ENCODE data around the gene GIGYF2. TPM values are rescaled to one million over a fixed set of nuclear protein-coding genes. Genes with fewer than 3 reads are reported as not detected.

Gene GIGYF2
- total and polyA plus RNA-seq, 2 of the 13 experiments (the other 11 are each of a cell fraction or from before 2014, with no cell fraction given): 44.9 to 73.5 TPM

DNA sequence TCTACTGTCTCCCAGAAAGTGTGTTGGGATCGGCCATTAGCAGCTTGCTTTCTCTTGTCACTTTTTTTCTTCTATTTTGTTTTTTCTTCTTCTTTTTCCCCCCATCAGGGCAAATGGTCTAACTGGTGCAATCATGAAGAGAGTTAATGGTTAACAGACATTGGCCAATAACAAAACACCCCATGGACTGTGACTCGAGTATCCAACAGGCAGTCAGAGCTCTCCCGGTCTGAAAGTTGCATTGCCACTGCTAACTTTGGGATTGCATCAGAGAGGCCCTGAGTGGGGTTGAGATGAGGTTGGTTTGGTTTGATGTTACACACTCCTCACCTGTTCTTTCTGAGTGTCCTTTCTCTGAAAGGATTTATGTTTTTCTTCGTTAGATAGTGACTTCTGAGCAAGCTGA is 160.0 kb downstream of the GIGYF2 start (continued):
- TF ChIP-seq ZNF670 (CRISPR knock-in tag; IDR thresholded peaks at IDR 0.05; ENCODE audit: borderline replicate concordance) (no peak), SOX5 (CRISPR knock-in tag; IDR thresholded peaks at IDR 0.05; ENCODE audit: borderline replicate concordance) (peak; percentile 86), ZNF605 (CRISPR knock-in tag; IDR thresholded peaks at IDR 0.05) (peak; percentile 15; the same call in 1 of the 2 replicates), ARNT (IDR thresholded peaks at IDR 0.05) (no peak), AKAP8 (CRISPR knock-in tag; IDR thresholded peaks at IDR 0.05) (no peak; the same call in 1 of the 2 replicates), ZNF546 (CRISPR knock-in tag; conservative IDR thresholded peaks at IDR 0.05) (no peak), NR1H2 (CRISPR knock-in tag; IDR thresholded peaks at IDR 0.05; ENCODE audit: borderline replicate concordance, low read depth) (no peak), ZNF333 (CRISPR knock-in tag; IDR thresholded peaks at IDR 0.05; ENCODE audit: borderline replicate concordance) (no peak), NRL (CRISPR knock-in tag; IDR thresholded peaks at IDR 0.05; ENCODE audit: borderline replicate concordance) (no peak), ZNF24 (IDR thresholded peaks at IDR 0.05) (peak; percentile 57; the same call in 1 of the 2 replicates), ZNF607 (CRISPR knock-in tag; IDR thresholded peaks at IDR 0.05; ENCODE audit: borderline replicate concordance) (peak; percentile 65; the same call in 1 of the 2 replicates), ZNF775 (CRISPR knock-in tag; IDR thresholded peaks at IDR 0.05; ENCODE audit: borderline replicate concordance) (no peak), CCAR2 (optimal IDR thresholded peaks at IDR 0.05; ENCODE audit: low read depth, low read length) (peak; percentile 74), ZNF263 (CRISPR knock-in tag; IDR thresholded peaks at IDR 0.05) (no peak), HNRNPL (IDR thresholded peaks at IDR 0.05; ENCODE audit: low read depth, low read length) (no peak)
- TF ChIP-seq, protein P1, sequence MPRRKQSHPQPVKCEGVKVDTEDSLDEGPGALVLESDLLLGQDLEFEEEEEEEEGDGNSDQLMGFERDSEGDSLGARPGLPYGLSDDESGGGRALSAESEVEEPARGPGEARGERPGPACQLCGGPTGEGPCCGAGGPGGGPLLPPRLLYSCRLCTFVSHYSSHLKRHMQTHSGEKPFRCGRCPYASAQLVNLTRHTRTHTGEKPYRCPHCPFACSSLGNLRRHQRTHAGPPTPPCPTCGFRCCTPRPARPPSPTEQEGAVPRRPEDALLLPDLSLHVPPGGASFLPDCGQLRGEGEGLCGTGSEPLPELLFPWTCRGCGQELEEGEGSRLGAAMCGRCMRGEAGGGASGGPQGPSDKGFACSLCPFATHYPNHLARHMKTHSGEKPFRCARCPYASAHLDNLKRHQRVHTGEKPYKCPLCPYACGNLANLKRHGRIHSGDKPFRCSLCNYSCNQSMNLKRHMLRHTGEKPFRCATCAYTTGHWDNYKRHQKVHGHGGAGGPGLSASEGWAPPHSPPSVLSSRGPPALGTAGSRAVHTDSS (CRISPR knock-in tag; conservative IDR thresholded peaks at IDR 0.05): no peak
- TF ChIP-seq, protein P2, sequence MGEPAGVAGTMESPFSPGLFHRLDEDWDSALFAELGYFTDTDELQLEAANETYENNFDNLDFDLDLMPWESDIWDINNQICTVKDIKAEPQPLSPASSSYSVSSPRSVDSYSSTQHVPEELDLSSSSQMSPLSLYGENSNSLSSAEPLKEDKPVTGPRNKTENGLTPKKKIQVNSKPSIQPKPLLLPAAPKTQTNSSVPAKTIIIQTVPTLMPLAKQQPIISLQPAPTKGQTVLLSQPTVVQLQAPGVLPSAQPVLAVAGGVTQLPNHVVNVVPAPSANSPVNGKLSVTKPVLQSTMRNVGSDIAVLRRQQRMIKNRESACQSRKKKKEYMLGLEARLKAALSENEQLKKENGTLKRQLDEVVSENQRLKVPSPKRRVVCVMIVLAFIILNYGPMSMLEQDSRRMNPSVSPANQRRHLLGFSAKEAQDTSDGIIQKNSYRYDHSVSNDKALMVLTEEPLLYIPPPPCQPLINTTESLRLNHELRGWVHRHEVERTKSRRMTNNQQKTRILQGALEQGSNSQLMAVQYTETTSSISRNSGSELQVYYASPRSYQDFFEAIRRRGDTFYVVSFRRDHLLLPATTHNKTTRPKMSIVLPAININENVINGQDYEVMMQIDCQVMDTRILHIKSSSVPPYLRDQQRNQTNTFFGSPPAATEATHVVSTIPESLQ (CRISPR knock-in tag; conservative IDR thresholded peaks at IDR 0.05): 0 out of 2 replicates have a peak, but pooled peaks have one; percentile 72
- TF ChIP-seq, protein P3, sequence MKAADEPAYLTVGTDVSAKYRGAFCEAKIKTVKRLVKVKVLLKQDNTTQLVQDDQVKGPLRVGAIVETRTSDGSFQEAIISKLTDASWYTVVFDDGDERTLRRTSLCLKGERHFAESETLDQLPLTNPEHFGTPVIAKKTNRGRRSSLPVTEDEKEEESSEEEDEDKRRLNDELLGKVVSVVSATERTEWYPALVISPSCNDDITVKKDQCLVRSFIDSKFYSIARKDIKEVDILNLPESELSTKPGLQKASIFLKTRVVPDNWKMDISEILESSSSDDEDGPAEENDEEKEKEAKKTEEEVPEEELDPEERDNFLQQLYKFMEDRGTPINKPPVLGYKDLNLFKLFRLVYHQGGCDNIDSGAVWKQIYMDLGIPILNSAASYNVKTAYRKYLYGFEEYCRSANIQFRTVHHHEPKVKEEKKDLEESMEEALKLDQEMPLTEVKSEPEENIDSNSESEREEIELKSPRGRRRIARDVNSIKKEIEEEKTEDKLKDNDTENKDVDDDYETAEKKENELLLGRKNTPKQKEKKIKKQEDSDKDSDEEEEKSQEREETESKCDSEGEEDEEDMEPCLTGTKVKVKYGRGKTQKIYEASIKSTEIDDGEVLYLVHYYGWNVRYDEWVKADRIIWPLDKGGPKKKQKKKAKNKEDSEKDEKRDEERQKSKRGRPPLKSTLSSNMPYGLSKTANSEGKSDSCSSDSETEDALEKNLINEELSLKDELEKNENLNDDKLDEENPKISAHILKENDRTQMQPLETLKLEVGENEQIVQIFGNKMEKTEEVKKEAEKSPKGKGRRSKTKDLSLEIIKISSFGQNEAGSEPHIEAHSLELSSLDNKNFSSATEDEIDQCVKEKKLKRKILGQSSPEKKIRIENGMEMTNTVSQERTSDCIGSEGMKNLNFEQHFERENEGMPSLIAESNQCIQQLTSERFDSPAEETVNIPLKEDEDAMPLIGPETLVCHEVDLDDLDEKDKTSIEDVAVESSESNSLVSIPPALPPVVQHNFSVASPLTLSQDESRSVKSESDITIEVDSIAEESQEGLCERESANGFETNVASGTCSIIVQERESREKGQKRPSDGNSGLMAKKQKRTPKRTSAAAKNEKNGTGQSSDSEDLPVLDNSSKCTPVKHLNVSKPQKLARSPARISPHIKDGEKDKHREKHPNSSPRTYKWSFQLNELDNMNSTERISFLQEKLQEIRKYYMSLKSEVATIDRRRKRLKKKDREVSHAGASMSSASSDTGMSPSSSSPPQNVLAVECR (CRISPR knock-in tag; IDR thresholded peaks at IDR 0.05; ENCODE audit: borderline replicate concordance): peak; percentile 79; the same call in 1 of the 2 replicates
- TF ChIP-seq, protein P4, sequence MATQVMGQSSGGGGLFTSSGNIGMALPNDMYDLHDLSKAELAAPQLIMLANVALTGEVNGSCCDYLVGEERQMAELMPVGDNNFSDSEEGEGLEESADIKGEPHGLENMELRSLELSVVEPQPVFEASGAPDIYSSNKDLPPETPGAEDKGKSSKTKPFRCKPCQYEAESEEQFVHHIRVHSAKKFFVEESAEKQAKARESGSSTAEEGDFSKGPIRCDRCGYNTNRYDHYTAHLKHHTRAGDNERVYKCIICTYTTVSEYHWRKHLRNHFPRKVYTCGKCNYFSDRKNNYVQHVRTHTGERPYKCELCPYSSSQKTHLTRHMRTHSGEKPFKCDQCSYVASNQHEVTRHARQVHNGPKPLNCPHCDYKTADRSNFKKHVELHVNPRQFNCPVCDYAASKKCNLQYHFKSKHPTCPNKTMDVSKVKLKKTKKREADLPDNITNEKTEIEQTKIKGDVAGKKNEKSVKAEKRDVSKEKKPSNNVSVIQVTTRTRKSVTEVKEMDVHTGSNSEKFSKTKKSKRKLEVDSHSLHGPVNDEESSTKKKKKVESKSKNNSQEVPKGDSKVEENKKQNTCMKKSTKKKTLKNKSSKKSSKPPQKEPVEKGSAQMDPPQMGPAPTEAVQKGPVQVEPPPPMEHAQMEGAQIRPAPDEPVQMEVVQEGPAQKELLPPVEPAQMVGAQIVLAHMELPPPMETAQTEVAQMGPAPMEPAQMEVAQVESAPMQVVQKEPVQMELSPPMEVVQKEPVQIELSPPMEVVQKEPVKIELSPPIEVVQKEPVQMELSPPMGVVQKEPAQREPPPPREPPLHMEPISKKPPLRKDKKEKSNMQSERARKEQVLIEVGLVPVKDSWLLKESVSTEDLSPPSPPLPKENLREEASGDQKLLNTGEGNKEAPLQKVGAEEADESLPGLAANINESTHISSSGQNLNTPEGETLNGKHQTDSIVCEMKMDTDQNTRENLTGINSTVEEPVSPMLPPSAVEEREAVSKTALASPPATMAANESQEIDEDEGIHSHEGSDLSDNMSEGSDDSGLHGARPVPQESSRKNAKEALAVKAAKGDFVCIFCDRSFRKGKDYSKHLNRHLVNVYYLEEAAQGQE (IDR thresholded peaks at IDR 0.05; ENCODE audit: borderline replicate concordance in 1 of 2, low read depth in 1 of 2, low read length in 2 of 2): peak in 1 of 2 experiments; percentile 78; a peak in 1 of 4 replicates
